K562 (cell line): ENCODE measurements around the gene PSPH. TPM values are rescaled to one million over a fixed set of nuclear protein-coding genes. Genes with fewer than 3 reads are reported as not detected.

ENCODE experiments used
- ATAC-seq: fragments of 200-7000 bp; cut with Tn5 transposase; 3 replicates; pipeline ENCODE4 v1.9.1; 2020; ENCODE audit warnings: moderate library complexity
- BruUV-seq: library from RNA; stranded (reverse); fragments of 400-500 nt; replicated peaks from 2 replicates; lab custom pipeline; 2021; lab: Mats Ljungman, UMichigan
- CTCF ChIA-PET: fragments of 300-600 bp; formaldehyde crosslinking; extraction: SDS; loops from one replicate; lab custom pipeline; 2021; ENCODE audit warnings: low intra/inter-chr PET ratio; lab: Yijun Ruan, JAX
- POLR2A ChIA-PET: fragments of 300-600, 350-650 bp; sonication (Branson Sonifier 250); formaldehyde crosslinking; extraction: SDS; loops from one replicate; lab custom pipeline; 2021; ENCODE audit warnings: antibody characterized with exemption, inconsistent platforms; lab: Yijun Ruan, JAX
- DNase-seq, 4 experiments: peaks; one replicate each; pipeline versions ENCODE4 v3.0.0 to v3.0.0-alpha.2; 2011 to 2018; ENCODE audit warnings: low spot score in 3 of 4, mixed read lengths in 3 of 4; ENCODE audit errors: extremely low read depth in 1 of 4
- FAIRE-seq: peaks from 2 replicates; lab custom pipeline; 2011; peaks lifted over from hg19 to GRCh38; lab: Jason Lieb, UNC
- H2AFZ ChIP-seq: 2 replicates; pipeline ENCODE4 v1.6.0; 2011; ENCODE audit warnings: low read depth, low read length, control low read depth, inconsistent platforms
- H3K27ac ChIP-seq: fragments of 200-600 bp; 3 replicates; pipeline ENCODE4 v1.8.0; 2011; ENCODE audit warnings: low read depth, mild to moderate bottlenecking, control low read depth, inconsistent platforms, low read length, moderate library complexity, mixed read lengths; ENCODE audit errors: extremely low read depth
- H3K27me3 ChIP-seq, 2 experiments: fragments of 300-600 bp in 1 of 2; 2 replicates in 1 of 2; 3 replicates in 1 of 2; pipeline versions ENCODE4 v1.6.0 to v1.8.0; 2011; ENCODE audit warnings: inconsistent platforms in 2 of 2, low read length in 2 of 2, mild to moderate bottlenecking in 1 of 2, mixed read lengths in 1 of 2, moderate library complexity in 1 of 2; ENCODE audit not compliant: control insufficient read depth in 2 of 2, insufficient read depth in 2 of 2
- H3K36me3 ChIP-seq: fragments of 300-600 bp; 3 replicates; pipeline ENCODE4 v1.8.0; 2011; ENCODE audit warnings: mild to moderate bottlenecking, low read length, inconsistent platforms; ENCODE audit not compliant: control insufficient read depth, insufficient read depth
- H3K4me1 ChIP-seq, 2 experiments: fragments of 200-600 bp in 1 of 2; replicated peaks in 1 of 2; 2 replicates in 1 of 2; 3 replicates in 1 of 2; pipeline versions ENCODE4 v1.5.1 to v1.8.0; 2011; ENCODE audit warnings: inconsistent platforms in 2 of 2, low read length in 2 of 2, mild to moderate bottlenecking in 1 of 2, mixed read lengths in 1 of 2, moderate library complexity in 1 of 2; ENCODE audit not compliant: control insufficient read depth in 2 of 2, insufficient read depth in 2 of 2
- H3K4me2 ChIP-seq: 2 replicates; pipeline ENCODE4 v1.6.1; 2011; ENCODE audit warnings: low read length, control low read depth, inconsistent platforms, mixed read lengths; ENCODE audit not compliant: insufficient read depth
- H3K4me3 ChIP-seq: fragments of 200-600 bp; sonication (generic), shearing (Covaris generic); 2 replicates; pipeline ENCODE4 v1.5.1; 2016; ENCODE audit warnings: control low read depth, inconsistent platforms
- H3K79me2 ChIP-seq: fragments of 200-600 bp; 3 replicates; pipeline ENCODE4 v1.8.0; 2011; ENCODE audit warnings: low read length, inconsistent platforms; ENCODE audit not compliant: control insufficient read depth, insufficient read depth
- H3K9ac ChIP-seq, 2 experiments: 2 replicates each; pipeline versions ENCODE4 v1.6.0 to v1.6.1; 2011; ENCODE audit warnings: low read depth in 2 of 2, low read length in 2 of 2, control low read depth in 1 of 2, inconsistent platforms in 1 of 2, mild to moderate bottlenecking in 1 of 2, mixed read lengths in 1 of 2; ENCODE audit not compliant: insufficient read depth in 1 of 2
- H3K9me1 ChIP-seq: one replicate; pipeline ENCODE4 v1.6.0; 2011; ENCODE audit warnings: inconsistent platforms, mild to moderate bottlenecking, low read length, moderate library complexity; ENCODE audit not compliant: control insufficient read depth, insufficient read depth
- H3K9me3 ChIP-seq: replicated peaks from 2 replicates; pipeline ENCODE4 v1.5.1; 2011; ENCODE audit warnings: low read depth, low read length, inconsistent platforms; ENCODE audit not compliant: control insufficient read depth, insufficient read depth
- H4K20me1 ChIP-seq: replicated peaks from 2 replicates; pipeline ENCODE4 v1.6.1; 2011; ENCODE audit warnings: low read length, inconsistent platforms, mixed read lengths; ENCODE audit not compliant: control insufficient read depth, insufficient read depth
- C11orf30 ChIP-seq: fragments of 450-650 bp; IDR thresholded peaks from 2 replicates; pipeline ENCODE4 v1.6.1; 2016; ENCODE audit warnings: low read depth, mild to moderate bottlenecking
- CEBPB ChIP-seq: fragments of 450-650 bp; IDR thresholded peaks from 2 replicates; pipeline ENCODE4 v1.6.1; 2016; ENCODE audit warnings: missing genetic modification characterization, missing compliant biosample characterization
- CEBPG ChIP-seq, 3 experiments: fragments of 200-800 bp in 1 of 3; sonication (Bioruptor generic) in 1 of 3; sonication (generic) in 1 of 3; formaldehyde crosslinking in 1 of 3; IDR thresholded peaks in 2 of 3; conservative IDR thresholded peaks in 1 of 3; 2 replicates each; pipeline versions ENCODE4 v1.6.1 to v1.8.0; 2016 to 2022; ENCODE audit warnings: missing compliant biosample characterization in 2 of 3, missing genetic modification characterization in 2 of 3, mild to moderate bottlenecking in 1 of 3, missing genetic modification reagents in 1 of 3
- CTCFL ChIP-seq: IDR thresholded peaks from 2 replicates; pipeline ENCODE4 v1.6.1; 2011; ENCODE audit warnings: borderline replicate concordance, low read depth, mild to moderate bottlenecking, moderate library complexity, low read length; ENCODE audit not compliant: insufficient read depth, poor library complexity, severe bottlenecking
- MAFF ChIP-seq: IDR thresholded peaks from 2 replicates; pipeline ENCODE4 v1.6.1; 2012; ENCODE audit warnings: low read length, improper control_type of control experiment
- MAFG ChIP-seq: fragments of 450-650 bp; conservative IDR thresholded peaks from 2 replicates; pipeline ENCODE4 v1.6.1; 2016; ENCODE audit warnings: missing genetic modification characterization, missing compliant biosample characterization
- MAFK ChIP-seq: IDR thresholded peaks from 2 replicates; pipeline ENCODE4 v1.6.1; 2011; ENCODE audit warnings: low read length, improper control_type of control experiment
- MEF2A ChIP-seq: IDR thresholded peaks from 2 replicates; pipeline ENCODE4 v1.6.1; 2011; ENCODE audit warnings: low read depth, mild to moderate bottlenecking, low read length, moderate library complexity; ENCODE audit not compliant: control insufficient read depth
- NCOA6 ChIP-seq: fragments of 450-650 bp; IDR thresholded peaks from 2 replicates; pipeline ENCODE4 v1.6.1; 2017; ENCODE audit warnings: mild to moderate bottlenecking
- NFXL1 ChIP-seq: fragments of 450-650 bp; formaldehyde crosslinking; IDR thresholded peaks from 2 replicates; pipeline ENCODE4 v1.4.0; 2021; ENCODE audit warnings: mild to moderate bottlenecking
- NUFIP1 ChIP-seq: fragments of 450-650 bp; IDR thresholded peaks from 2 replicates; pipeline ENCODE4 v1.6.1; 2018; ENCODE audit not compliant: partially characterized antibody
- RBFOX2 ChIP-seq: fragments of 200-400 bp; formaldehyde crosslinking; IDR thresholded peaks from 2 replicates; pipeline ENCODE4 v1.6.1; 2017; ENCODE audit warnings: low read depth, mild to moderate bottlenecking, low read length, moderate library complexity
- STAT5A ChIP-seq: IDR thresholded peaks from 2 replicates; pipeline ENCODE4 v1.6.1; 2012; ENCODE audit warnings: low read length, inconsistent platforms, borderline replicate concordance
- TCF7 ChIP-seq: sonication (generic); IDR thresholded peaks from 2 replicates; pipeline ENCODE4 v1.6.1; 2016; ENCODE audit warnings: antibody characterized with exemption, borderline replicate concordance
- ZFP1 ChIP-seq: fragments of 450-650 bp; formaldehyde crosslinking; IDR thresholded peaks from 2 replicates; pipeline ENCODE4 v1.4.0; 2020; ENCODE audit warnings: mild to moderate bottlenecking, mixed read lengths
- ZNF316 ChIP-seq: fragments of 450-650 bp; IDR thresholded peaks from 2 replicates; pipeline ENCODE4 v1.6.1; 2016
- ZNF436 ChIP-seq: fragments of 250-450, 450-650 bp; sonication (Bioruptor Pico); formaldehyde crosslinking; IDR thresholded peaks from 2 replicates; pipeline ENCODE4 v1.7.0; 2020; ENCODE audit warnings: mild to moderate bottlenecking
- ZNF644 ChIP-seq: fragments of 200-800 bp; sonication (Bioruptor generic); IDR thresholded peaks from 2 replicates; pipeline ENCODE4 v1.6.1; 2016; ENCODE audit warnings: low read depth, missing genetic modification characterization, missing compliant biosample characterization
- WGBS: fragments of 100-300 bp; shearing (Covaris generic); methylation state at CpG from one replicate; pipeline ENCODE4 v1.1.6; 2016; ENCODE audit warnings: low coverage, mixed read lengths; ENCODE audit not compliant: insufficient coverage; ENCODE audit errors: missing lambda C conversion rate; 5-methylcytosine and 5-hydroxymethylcytosine counted together
- in situ Hi-C: fragments of 300-500 bp; cut with MboI; formaldehyde crosslinking; loops from 4 replicates; pipeline ENCODE4 v1.15.0; 2018; ENCODE audit warnings: inconsistent platforms, mixed read lengths
- intact Hi-C: fragments of 100-400 bp; cut with micrococcal nuclease; formaldehyde crosslinking; loops from 2 replicates; pipeline ENCODE4 v1.14.2; 2022
- polyA plus RNA-seq, 8 experiments: library from polyadenylated mRNA; depleted of rRNA in 4 of 8; stranded (reverse) in 5 of 8; unstranded in 3 of 8; fragments of >200 nt; fragmentation: Nextera tagmentation in 2 of 8; fragmentation: Illumina TruSeq in 1 of 8; extraction: Ambion mirVana in 2 of 8; extraction: Trizol in 1 of 8; gene quantifications; 2 replicates each; pipeline versions ENCODE4 v1.2.1 to v1.2.3, GENCODE V29; 2011 to 2014; ENCODE audit warnings: inconsistent platforms in 1 of 8, missing spikeins in 1 of 8
- total RNA-seq, 7 experiments: library from RNA; depleted of rRNA in 6 of 7; stranded (reverse); fragments of >200 nt in 6 of 7; fragmentation: Illumina TruSeq in 2 of 7; extraction: Trizol in 2 of 7; gene quantifications; 2 replicates each; pipeline versions ENCODE4 v1.2.1 to v1.2.3, GENCODE V29; 2011 to 2021; ENCODE audit warnings: low replicate concordance in 1 of 7

PSPH gene
- total and polyA plus RNA-seq, 9 of the 15 experiments (the other 6 are each of a cell fraction or from before 2014, with no cell fraction given), result 6.3 to 46.8 (median 20.2) TPM

- Histone ChIP-seq H3K9me1 (no peaks in the 10 kb centered on the region), H3K9ac (peak overlapping the region; percentile 78 to 94; a peak in 3 of 4 replicates), H3K4me1 (peaks cover 18 to 22% of the 10 kb centered on the region in 2 experiments), H4K20me1 (no peaks in the 10 kb centered on the region), H2AFZ (no peak overlapping the region)
- DNase-seq, result no peak
- TF ChIP-seq NUFIP1, result no peak
- TF ChIP-seq CEBPB (tag), result no peak
- no peak for TF ChIP-seq CTCFL
- TF ChIP-seq NCOA6, result no peak
- peak; percentile 50; the same call in 1 of the 2 replicates for TF ChIP-seq MAFK
- no peak for TF ChIP-seq STAT5A
- TF ChIP-seq NFXL1 (CRISPR knock-in tag), result no peak
- TF ChIP-seq MAFF, result peak; percentile 66
- no peak for TF ChIP-seq TCF7
- TF ChIP-seq ZNF436 (CRISPR knock-in tag), result no peak
- no peak for TF ChIP-seq CEBPG (CRISPR knock-in tag; IDR thresholded peaks at IDR 0.05)
- no peak for TF ChIP-seq CEBPG (tag; conservative IDR thresholded peaks at IDR 0.05 in 1 of 2, IDR thresholded peaks at IDR 0.05 in 1 of 2)
- no peak for TF ChIP-seq MEF2A
- peak; percentile 51; the same call in 1 of the 2 replicates for TF ChIP-seq MAFG (tag)
- no peak for TF ChIP-seq ZNF644
- 0 out of 2 replicates have a peak, but pooled peaks have one; percentile 16 for TF ChIP-seq RBFOX2
- peak; percentile 90 for TF ChIP-seq ZNF316
- peak; percentile 81 for TF ChIP-seq C11orf30
- TF ChIP-seq ZFP1 (CRISPR knock-in tag), result no peak
- TF ChIP-seq, all 486 proteins: peak for 6
- H3K27me3 ChIP-seq, result no peaks in the 10 kb centered on the region
- H3K9me3 ChIP-seq, result no peaks in the 10 kb centered on the region
- H3K79me2 ChIP-seq, result peaks cover 86% of the 10 kb centered on the region
- FAIRE-seq (no peak), ATAC-seq (no peak)
- H3K4me2 ChIP-seq, result peak overlapping the region; percentile 92
- 47% methylated on average over 9 of the region's 9 CpGs for WGBS
- BruUV-seq, result no TSS peak
- H3K4me3 ChIP-seq, result peak overlapping the region; percentile 82
- in situ Hi-C loops (no loop called here), intact Hi-C loops (no loop called here)
- POLR2A ChIA-PET, result interaction anchor here (0.6 to 1.9 kb wide), 4 partner anchors 9 to 62 kb away, joined by 3 to 12 read pairs (median 7); partner anchors contain the start of gene SUMF2
- CTCF ChIA-PET, result no interaction called here
- H3K27ac ChIP-seq, result peak overlapping the region; percentile 92
- peaks cover 57% of the 10 kb centered on the region for H3K36me3 ChIP-seq
These were observed 2.1 kb upstream of the PSPH start for GRCh38 chr7:56053379-56053778.
